ENCODE data around the gene ANKRD40. TPM values are rescaled to one million over a fixed set of nuclear protein-coding genes. Genes with fewer than 3 reads are reported as not detected.

The ANKRD40 gene
- total and polyA plus RNA-seq, 3 donors from 2014 or later: 24.3 to 31.7 (median 24.7) TPM

DNA sequence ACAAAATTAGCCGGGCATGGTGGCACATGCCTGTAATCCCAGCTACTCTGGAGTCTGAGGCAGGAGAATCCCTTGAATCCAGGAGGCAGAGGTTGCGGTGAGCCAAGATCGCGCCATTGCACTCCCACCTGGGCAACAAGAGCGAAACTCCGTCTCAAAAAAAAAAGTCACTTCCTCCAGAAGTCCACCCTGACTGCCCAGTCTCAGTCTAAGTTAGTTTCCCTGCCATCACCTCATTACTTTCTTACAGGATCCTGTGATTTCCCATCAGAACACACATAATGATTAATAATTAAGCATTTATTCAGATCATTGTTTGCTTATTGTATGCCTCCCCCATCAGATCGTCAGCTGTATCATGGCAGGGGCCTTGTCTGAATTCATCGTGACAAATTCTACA, 41.4 kb downstream of the ANKRD40 start:
- no peaks in the 10 kb centered on the region for H3K36me3 ChIP-seq (ENCODE audit: low read depth, missing control alignments)
- 93 to 99% methylated on average over 8 of the region's 8 CpGs for WGBS, 2 donors
- peaks cover 3% of the 10 kb centered on the region for H3K4me1 ChIP-seq
- no peak overlapping the region for H3K4me3 ChIP-seq
- no peaks in the 10 kb centered on the region for H3K9me3 ChIP-seq
- DNase-seq: no peak
- no peak overlapping the region for H3K27ac ChIP-seq
- no peak for TF ChIP-seq POLR2A (IDR thresholded peaks at IDR 0.05)
- TF ChIP-seq, protein P1, sequence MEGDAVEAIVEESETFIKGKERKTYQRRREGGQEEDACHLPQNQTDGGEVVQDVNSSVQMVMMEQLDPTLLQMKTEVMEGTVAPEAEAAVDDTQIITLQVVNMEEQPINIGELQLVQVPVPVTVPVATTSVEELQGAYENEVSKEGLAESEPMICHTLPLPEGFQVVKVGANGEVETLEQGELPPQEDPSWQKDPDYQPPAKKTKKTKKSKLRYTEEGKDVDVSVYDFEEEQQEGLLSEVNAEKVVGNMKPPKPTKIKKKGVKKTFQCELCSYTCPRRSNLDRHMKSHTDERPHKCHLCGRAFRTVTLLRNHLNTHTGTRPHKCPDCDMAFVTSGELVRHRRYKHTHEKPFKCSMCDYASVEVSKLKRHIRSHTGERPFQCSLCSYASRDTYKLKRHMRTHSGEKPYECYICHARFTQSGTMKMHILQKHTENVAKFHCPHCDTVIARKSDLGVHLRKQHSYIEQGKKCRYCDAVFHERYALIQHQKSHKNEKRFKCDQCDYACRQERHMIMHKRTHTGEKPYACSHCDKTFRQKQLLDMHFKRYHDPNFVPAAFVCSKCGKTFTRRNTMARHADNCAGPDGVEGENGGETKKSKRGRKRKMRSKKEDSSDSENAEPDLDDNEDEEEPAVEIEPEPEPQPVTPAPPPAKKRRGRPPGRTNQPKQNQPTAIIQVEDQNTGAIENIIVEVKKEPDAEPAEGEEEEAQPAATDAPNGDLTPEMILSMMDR (IDR thresholded peaks at IDR 0.05): no peak
- no peaks in the 10 kb centered on the region for H3K27me3 ChIP-seq
- intact Hi-C loops (cut with DNase I; ENCODE audit: low total_unique reads): no loop called here

DNA sequence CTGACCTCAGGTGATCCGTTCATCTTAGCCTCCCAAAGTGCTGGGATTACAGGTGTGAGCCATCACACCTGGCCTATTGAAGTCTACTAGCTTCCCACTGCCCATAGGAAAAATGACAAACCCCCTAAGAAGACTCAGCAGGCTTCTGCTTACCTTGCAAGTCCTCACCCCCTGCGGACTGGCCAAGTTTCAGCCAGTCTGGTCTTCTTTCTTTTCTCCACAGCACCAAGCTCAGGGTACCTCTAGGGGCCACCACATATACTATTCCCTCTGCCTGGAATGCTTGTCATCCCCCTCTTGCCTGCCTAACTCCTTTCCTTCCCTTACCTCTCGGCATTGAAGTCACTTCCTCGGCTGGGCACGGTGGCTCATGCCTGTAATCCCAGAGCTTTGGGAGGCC, 41.9 kb downstream of the ANKRD40 start:
- 93 to 95% methylated on average over 5 of the region's 5 CpGs for WGBS, 2 donors
- no peak for DNase-seq
- peaks cover 5% of the 10 kb centered on the region for H3K4me1 ChIP-seq
- TF ChIP-seq POLR2A (IDR thresholded peaks at IDR 0.05): no peak
- TF ChIP-seq, protein P1 (IDR thresholded peaks at IDR 0.05): no peak
- no peaks in the 10 kb centered on the region for H3K27me3 ChIP-seq
- H3K27ac ChIP-seq: no peak overlapping the region
- H3K9me3 ChIP-seq: no peaks in the 10 kb centered on the region
- H3K36me3 ChIP-seq (ENCODE audit: low read depth, missing control alignments): no peaks in the 10 kb centered on the region
- intact Hi-C loops (cut with DNase I; ENCODE audit: low total_unique reads): no loop called here
- no peak overlapping the region for H3K4me3 ChIP-seq

DNA sequence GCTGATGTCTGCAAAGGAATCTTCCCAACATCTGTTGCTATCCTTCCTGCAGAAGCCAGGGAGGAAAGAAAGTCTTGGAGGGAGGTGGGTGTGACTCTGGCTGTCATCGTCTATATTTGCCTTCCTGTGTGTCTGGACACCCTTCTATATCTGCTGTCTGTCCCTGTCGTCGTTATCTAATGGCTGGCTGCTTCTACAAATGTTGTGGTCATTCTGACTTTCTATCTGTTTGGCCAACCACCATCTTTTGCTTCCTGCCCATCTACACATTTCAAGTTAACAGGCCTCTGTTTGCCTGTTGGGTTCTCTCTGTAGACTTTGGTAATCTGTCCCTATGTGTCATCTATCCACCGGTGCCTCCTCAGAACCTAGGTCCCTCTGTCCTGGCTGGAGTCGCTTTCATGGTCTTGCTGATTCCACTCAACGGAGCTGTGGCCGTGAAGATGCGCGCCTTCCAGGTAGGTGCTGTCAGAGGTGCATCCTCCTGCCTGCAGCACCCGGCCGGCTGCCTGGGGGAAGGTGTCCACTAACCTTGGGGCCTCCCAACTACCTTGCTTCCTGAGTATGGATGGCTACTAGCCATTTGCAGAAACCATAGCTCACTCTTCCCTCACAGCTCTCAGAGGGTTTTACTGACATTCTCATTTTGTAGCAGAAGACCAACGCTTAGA, 42.8 kb downstream of the ANKRD40 start:
- DNase-seq: no peak
- Histone ChIP-seq H3K27ac (no peak overlapping the region), H3K9me3 (no peaks in the 10 kb centered on the region), H3K36me3 (ENCODE audit: low read depth, missing control alignments) (no peaks in the 10 kb centered on the region), H3K4me1 (peaks cover 14% of the 10 kb centered on the region), H3K27me3 (no peaks in the 10 kb centered on the region), H3K4me3 (no peak overlapping the region)
- TF ChIP-seq, protein P1 (IDR thresholded peaks at IDR 0.05): no peak
- no peak for TF ChIP-seq POLR2A (IDR thresholded peaks at IDR 0.05)
- intact Hi-C loops (cut with DNase I; ENCODE audit: low total_unique reads): no loop called here
- WGBS, 2 donors: 86 to 94% methylated on average over 6 to 12 of the region's 12 CpGs

DNA sequence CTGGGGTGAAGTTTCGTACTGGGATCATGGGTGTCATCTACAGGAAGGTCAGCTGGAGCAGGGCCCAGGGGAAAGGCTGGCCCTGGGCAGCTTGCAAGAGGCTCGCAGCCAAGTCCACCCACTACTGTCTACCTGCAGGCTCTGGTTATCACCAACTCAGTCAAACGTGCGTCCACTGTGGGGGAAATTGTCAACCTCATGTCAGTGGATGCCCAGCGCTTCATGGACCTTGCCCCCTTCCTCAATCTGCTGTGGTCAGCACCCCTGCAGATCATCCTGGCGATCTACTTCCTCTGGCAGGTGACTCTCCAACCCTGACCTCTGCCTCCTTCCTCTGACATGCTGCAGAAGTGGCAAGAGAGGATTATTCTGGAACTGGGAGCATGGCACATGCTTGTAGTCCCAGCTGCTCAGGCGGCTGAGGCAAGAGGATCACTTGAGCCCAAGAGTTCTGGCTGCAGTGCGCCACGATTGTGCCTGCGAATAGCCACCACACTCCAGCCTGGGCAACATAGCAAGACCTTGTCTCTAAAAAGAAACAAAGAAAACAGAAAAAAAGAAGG, 43.8 kb downstream of the ANKRD40 start:
- no peaks in the 10 kb centered on the region for H3K9me3 ChIP-seq
- TF ChIP-seq POLR2A (IDR thresholded peaks at IDR 0.05): no peak
- TF ChIP-seq, protein P1 (IDR thresholded peaks at IDR 0.05): no peak
- DNase-seq: no peak
- peaks cover 14% of the 10 kb centered on the region for H3K4me1 ChIP-seq
- no peaks in the 10 kb centered on the region for H3K27me3 ChIP-seq
- intact Hi-C loops (cut with DNase I; ENCODE audit: low total_unique reads): no loop called here
- no peaks in the 10 kb centered on the region for H3K36me3 ChIP-seq (ENCODE audit: low read depth, missing control alignments)
- WGBS, 2 donors: 89 to 91% methylated on average over 6 to 10 of the region's 10 CpGs
- no peak overlapping the region for H3K4me3 ChIP-seq
- H3K27ac ChIP-seq: no peak overlapping the region
